Daoy (cell line): ENCODE data around the gene SIX1. TPM values are rescaled to one million over a fixed set of nuclear protein-coding genes. Genes with fewer than 3 reads are reported as not detected.

ENCODE experiments used
- DNase-seq: peaks from one replicate; pipeline ENCODE4 v3.0.0-alpha.2; 2015; ENCODE audit warnings: low read depth
- total RNA-seq: library from RNA; depleted of rRNA; stranded (reverse); fragments of >200 nt; shearing (Covaris generic); gene quantifications from 2 replicates; pipeline ENCODE4 v1.2.3, GENCODE V29; 2014; rRNA removed

Gene SIX1
- 14.9 and 15.1 TPM in 2 replicates for total RNA-seq

GRCh38 chr14:60648934-60649874 lies at the start of gene SIX1:
Gene SIX1 (minus strand): TSS chr14:60649477. CDS start chr14:60649189, 288 bp downstream.
- peak; percentile 97 for DNase-seq

DNA sequence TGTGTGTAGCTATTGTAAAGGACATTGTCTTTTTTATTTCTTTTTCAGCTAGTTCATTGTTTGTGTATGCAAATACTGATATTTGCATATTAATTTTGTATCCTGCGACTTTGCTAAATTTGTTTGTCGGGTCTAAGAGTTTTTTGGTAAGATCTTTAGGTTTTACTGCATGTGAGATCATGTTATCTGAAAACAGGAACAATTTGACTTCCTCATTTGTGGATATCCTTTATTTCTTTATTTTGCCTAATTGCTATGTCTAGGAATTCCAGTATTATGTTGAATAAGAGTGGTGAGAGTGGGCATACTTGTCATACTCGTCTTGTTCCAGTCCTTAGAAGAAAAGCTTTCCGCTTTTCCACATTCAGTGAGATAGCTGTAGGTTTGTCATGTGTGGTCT lies 46.0 kb upstream of the SIX1 start:
- DNase-seq = no peak

- DNase-seq = no peak
Measured at GRCh38 chr14:60691383-60692113, 42.3 kb upstream of the SIX1 start.

DNA sequence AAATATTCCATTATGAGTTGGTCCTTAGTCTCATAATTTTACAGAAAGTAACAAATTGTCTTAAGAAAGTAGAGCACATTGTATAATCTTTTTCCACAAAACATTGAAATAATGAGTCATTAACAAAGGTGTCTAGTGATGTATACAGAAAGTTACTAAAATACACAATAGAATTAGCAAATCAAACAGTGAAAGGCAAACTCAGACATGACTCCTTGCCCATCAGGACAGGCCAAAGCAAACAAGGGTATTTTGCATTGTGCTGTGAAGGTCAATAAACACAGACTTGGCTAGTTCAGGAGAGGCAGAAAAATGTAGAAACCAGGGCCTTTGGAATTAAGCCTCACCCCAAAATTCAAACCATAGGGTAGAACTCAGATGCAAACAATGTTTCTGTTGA lies 37.6 kb upstream of the SIX1 start:
- DNase-seq = no peak

- DNase-seq = no peak
Measured at GRCh38 chr14:60684203-60684602, 34.9 kb upstream of the SIX1 start.

DNA sequence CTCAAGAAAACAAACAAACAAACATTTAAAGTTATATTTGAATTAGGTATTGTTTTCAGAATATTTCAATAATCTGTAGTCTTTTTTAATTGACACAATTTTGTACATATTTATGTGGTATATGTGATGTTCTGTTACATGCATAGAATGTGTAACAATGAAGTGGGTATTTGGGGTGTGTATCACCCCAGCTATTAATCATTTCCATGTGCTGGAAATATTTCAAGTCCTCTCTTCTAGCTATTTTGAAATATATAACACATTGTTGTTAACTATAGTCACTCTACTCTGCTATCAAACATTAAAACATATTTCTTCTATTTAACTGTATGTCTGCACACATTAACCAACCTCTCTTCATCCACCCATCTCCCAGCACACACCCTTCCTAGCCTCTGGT lies 32.0 kb upstream of the SIX1 start:
- DNase-seq = no peak

DNA sequence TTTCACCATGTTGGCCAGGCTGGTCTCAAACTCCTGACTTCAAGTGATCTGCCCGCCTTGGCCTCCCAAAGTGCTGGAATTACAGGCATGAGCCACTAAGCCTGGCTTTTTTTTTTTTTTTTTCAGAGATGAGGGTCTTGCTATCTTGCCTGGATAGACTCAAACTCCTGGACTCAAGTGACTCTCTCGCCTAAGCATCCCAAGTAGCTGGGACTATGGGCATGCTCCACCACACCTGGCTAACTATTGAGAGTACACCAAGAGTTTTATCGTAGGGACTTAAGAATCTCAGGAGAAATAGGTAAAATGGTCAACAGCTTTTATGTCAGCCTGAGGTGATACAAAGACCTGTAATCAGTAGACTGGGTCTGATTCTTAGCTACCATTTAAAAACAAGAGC lies 31.2 kb upstream of the SIX1 start:
- DNase-seq = no peak

- DNase-seq = no peak
Measured at GRCh38 chr14:60679566-60680258, 30.4 kb upstream of the SIX1 start.

GRCh38 chr14:60677701-60678100 lies 28.4 kb upstream of the SIX1 start:
- DNase-seq = no peak

GRCh38 chr14:60670989-60671388 lies 21.7 kb upstream of the SIX1 start:
- no peak for DNase-seq

DNA sequence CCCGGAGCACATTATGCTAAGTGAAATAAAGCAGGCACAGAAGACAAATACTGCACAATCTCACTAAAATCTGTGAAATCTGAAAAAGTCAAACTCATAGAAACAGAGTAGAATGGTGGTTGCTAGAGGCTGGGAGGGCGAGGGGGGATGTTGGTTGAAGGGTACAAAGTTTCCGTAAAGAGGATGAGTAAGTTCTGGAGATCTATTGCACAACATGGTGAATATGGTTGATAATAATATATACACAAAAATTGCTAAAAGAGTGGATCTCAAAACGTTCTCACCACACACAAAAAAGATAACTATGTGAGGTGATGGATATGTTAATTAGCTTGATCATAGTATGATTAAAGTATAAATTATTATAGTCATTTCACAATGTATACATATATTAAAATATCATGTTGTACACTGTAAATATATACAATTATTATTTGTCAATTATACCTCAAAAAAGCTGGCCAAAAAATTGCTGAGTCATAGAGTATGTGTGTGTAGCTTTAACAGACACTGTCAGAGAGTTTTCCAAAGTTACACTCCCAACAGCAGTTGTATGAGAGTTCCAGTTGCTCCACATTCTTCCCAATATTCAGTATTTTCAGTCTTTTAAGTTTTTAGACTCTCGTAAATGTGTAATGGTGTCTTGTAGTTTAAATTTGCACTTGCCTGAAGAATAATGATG lies 19.3 kb upstream of the SIX1 start:
- DNase-seq = no peak

GRCh38 chr14:60665177-60665550 lies 15.9 kb upstream of the SIX1 start:
- no peak for DNase-seq

GRCh38 chr14:60662982-60663381 lies 13.7 kb upstream of the SIX1 start:
- DNase-seq = no peak

DNA sequence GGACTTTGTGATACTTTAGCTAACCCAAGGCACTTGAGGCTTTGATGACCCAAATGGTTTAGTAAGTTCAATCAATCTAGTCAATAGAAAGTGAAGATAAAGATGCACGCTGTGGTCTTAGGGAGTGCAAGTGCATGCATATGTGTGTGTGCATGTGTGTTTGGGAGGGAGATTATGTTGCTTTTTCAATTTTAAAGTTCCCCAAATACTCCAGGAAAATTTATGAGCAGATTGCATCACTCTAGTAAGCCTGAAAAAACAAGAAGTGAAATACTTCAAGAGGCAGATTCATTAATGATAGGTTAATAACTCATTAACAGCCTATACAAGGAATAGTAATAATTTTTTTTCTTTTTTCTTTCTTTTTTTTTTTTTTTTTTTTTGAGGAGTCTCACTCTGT lies 12.4 kb upstream of the SIX1 start:
- no peak for DNase-seq

GRCh38 chr14:60658909-60659585 lies 9.8 kb upstream of the SIX1 start:
- no peak for DNase-seq

- DNase-seq = no peak
Measured at GRCh38 chr14:60658211-60658690, 9.0 kb upstream of the SIX1 start.

DNA sequence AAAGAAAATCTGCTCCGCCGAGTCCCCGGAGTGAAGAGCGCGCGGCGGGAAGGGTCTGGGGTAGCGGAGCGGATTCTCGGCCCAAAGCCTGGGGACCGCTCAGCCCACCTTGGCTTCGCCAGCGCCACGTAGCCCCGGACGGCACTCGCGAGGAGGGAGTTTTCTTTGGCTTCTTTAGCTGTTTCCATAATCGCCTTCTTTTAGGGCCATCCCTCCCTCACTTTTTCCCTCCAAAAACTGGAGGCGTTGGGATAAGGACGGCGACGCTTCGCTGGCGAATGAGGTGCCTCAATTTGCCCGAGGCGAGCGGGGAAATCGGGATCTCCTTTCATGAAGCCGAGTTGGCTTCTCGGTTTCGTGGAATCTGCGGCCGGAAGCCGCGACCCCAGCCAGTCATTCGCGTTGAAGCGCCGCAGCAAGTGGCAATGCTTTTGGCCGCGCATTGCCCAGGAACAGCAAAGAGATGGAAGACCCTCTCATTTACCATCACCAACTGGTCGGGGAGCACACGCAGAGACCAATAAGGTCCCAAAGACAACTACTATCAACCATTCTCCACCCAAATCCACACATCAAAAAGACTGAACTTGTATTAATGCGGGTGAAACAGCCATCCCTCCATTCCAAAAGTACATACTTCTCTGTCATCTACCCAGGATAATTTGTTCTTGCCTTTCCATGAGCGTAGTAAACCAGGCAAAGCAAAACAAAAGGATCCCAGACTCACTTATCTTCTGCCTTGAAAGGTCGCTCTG lies 8.4 kb upstream of the SIX1 start:
- peak; percentile 56 for DNase-seq

GRCh38 chr14:60656686-60657455 lies 7.6 kb upstream of the SIX1 start:
- DNase-seq = peak; percentile 76

DNA sequence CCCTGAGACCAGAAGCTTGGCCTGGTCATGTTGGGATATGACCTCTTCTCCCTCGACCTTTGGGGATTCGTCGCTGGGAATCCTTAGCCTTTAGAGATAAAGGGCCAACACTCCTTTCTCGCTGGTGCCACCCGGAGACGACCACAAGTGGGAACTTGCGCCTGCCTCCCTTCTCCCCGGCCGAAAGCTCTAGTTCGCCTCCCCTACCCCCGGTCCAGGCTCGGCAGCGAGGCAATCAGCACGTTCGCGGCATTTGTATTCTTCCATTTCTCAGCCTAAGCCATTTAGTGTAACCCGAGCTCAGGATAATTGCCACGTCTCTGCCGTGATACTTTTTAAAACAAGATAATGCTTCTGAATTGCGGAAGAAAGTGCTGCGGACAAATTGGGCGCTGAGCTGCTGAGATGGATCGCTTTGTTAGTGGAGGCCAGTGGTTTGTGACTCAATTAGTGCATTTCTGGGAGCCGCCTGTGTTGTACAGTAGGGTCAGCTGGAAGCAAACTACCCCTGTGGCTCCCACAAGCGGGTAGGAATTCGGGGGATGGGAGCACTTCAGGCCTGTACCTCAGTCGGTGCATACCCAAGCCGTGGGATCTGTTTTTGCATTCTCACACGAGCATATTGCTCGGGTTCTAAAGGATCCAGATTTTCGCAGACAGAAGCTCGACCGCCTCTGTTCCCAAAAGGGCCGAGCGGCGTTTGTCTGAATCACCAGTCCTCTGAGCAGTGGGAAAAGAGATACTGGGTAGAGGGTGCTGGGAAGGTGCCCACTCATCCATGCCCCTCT lies 6.8 kb upstream of the SIX1 start:
- no peak for DNase-seq
